Measurements from ENCODE around the gene ENPP7. TPM values are rescaled to one million over a fixed set of nuclear protein-coding genes. Genes with fewer than 3 reads are reported as not detected.

The ENPP7 gene
- total and polyA plus RNA-seq, 2 experiments from 2014 or later = not detected

DNA sequence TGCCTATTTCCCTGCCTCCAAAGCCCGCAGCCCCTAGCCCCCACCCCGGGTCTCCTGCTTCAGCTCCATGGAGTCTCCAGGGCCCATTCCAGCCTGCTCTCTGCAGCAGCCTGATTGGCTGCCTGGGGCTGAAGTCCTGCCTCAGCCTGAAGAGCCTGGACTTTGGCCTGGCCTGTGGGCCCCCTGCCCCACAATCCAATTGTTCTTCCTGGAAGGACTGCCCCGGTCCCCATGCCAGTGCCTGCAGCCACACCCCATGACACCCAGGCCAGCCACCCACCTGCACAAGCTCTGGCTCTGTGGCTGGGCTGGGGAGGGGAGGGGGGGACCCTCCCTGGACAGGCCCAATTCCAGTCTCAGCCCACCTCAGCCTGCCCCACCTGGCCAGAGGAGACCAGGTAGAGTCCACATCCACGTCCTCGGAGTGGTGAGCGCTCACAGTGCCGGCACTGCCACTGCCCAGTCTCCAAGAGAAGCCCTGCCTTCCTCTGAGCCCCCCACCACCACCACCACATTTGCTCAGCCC is 12.3 kb downstream of the ENPP7 start:
- Histone ChIP-seq H3K9me3 (ENCODE audit: low read depth) (no peaks in the 10 kb centered on the region), H2AFZ (no peak overlapping the region), H3K27me3 (replicated peaks; ENCODE audit: insufficient read depth) (peaks cover 44% of the 10 kb centered on the region), H3K4me2 (ENCODE audit: unreplicated experiment) (no peak overlapping the region), H4K20me1 (ENCODE audit: insufficient read depth) (no peaks in the 10 kb centered on the region), H3F3A (ENCODE audit: insufficient read depth) (no peaks in the 10 kb centered on the region), H3K79me2 (ENCODE audit: insufficient read depth) (no peaks in the 10 kb centered on the region), H3K9me2 (ENCODE audit: insufficient read depth) (no peaks in the 10 kb centered on the region), H3K4me3 (no peak overlapping the region), H3K4me1 (ENCODE audit: insufficient read depth) (no peaks in the 10 kb centered on the region), H3K27ac (no peak overlapping the region), H3K9ac (no peak overlapping the region), H3K36me3 (ENCODE audit: low read depth) (no peaks in the 10 kb centered on the region)
- no peak for DNase-seq
- TF ChIP-seq EZH2 (IDR thresholded peaks at IDR 0.05; ENCODE audit: insufficient read depth, poor library complexity, severe bottlenecking) = no peak
- TF ChIP-seq EZH2phosphoT487 (IDR thresholded peaks at IDR 0.05; ENCODE audit: insufficient read depth, low read depth) = no peak
- in situ Hi-C loops (cut with MboI) = no loop called here
- 75 to 83% methylated on average over 6 to 7 of the region's 7 CpGs for WGBS, 2 experiments (ENCODE audit: low coverage in 1 of 2, low lambda C conversion rate in 2 of 2, missing lambda C conversion rate in 2 of 2)

- Histone ChIP-seq H3K4me2 (ENCODE audit: unreplicated experiment) (no peak overlapping the region), H3K9ac (no peak overlapping the region), H3K27me3 (replicated peaks; ENCODE audit: insufficient read depth) (peaks cover 50% of the 10 kb centered on the region), H3K27ac (no peak overlapping the region), H3K9me2 (ENCODE audit: insufficient read depth) (no peaks in the 10 kb centered on the region), H3K4me1 (ENCODE audit: insufficient read depth) (no peaks in the 10 kb centered on the region), H3K9me3 (ENCODE audit: low read depth) (no peaks in the 10 kb centered on the region), H3K36me3 (ENCODE audit: low read depth) (no peaks in the 10 kb centered on the region), H3K79me2 (ENCODE audit: insufficient read depth) (no peaks in the 10 kb centered on the region), H4K20me1 (ENCODE audit: insufficient read depth) (no peaks in the 10 kb centered on the region), H2AFZ (no peak overlapping the region), H3F3A (ENCODE audit: insufficient read depth) (no peaks in the 10 kb centered on the region), H3K4me3 (no peak overlapping the region)
- DNase-seq = no peak
- 55 to 63% methylated on average over 5 of the region's 5 CpGs for WGBS, 2 experiments (ENCODE audit: low coverage in 1 of 2, low lambda C conversion rate in 2 of 2, missing lambda C conversion rate in 2 of 2)
- TF ChIP-seq EZH2 (IDR thresholded peaks at IDR 0.05; ENCODE audit: insufficient read depth, poor library complexity, severe bottlenecking) = no peak
- no peak for TF ChIP-seq EZH2phosphoT487 (IDR thresholded peaks at IDR 0.05; ENCODE audit: insufficient read depth, low read depth)
- in situ Hi-C loops (cut with MboI) = no loop called here
Measured at GRCh38 chr17:79743614-79744013, 12.9 kb downstream of the ENPP7 start.

DNA sequence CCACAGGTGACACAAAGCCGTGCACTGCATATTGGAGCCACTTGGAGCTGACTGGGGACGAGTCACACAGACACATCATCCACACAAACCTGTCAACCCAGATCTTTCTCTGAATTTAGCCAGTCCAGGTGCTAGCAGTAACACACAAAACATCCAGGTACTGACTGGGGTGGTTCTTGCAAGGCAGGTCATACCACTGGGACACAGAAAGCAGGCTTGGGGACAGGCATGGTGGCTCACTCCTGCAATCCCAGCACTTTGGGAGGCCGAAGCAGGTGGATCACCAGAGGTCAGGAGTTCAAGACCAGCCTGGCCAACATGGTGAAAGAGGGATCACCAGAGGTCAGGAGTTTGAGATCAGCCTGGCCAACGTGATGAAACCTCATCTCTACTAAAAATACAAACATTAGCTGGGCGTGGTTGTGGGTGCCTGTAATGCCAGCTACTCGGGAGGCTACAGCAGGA is 14.9 kb downstream of the ENPP7 start:
- H4K20me1 ChIP-seq (ENCODE audit: insufficient read depth) = no peaks in the 10 kb centered on the region
- no peaks in the 10 kb centered on the region for H3K9me2 ChIP-seq (ENCODE audit: insufficient read depth)
- H3K4me1 ChIP-seq (ENCODE audit: insufficient read depth) = no peaks in the 10 kb centered on the region
- H3K27me3 ChIP-seq (replicated peaks; ENCODE audit: insufficient read depth) = peaks cover 47% of the 10 kb centered on the region
- no peak overlapping the region for H3K4me3 ChIP-seq
- no peak overlapping the region for H2AFZ ChIP-seq
- no peak overlapping the region for H3K4me2 ChIP-seq (ENCODE audit: unreplicated experiment)
- no peak for DNase-seq
- 26 to 32% methylated on average over 6 of the region's 6 CpGs for WGBS, 2 experiments (ENCODE audit: low coverage in 1 of 2, low lambda C conversion rate in 2 of 2, missing lambda C conversion rate in 2 of 2)
- in situ Hi-C loops (cut with MboI) = no loop called here
- H3F3A ChIP-seq (ENCODE audit: insufficient read depth) = peaks cover 4% of the 10 kb centered on the region; the same call in 1 of the 2 replicates
- H3K27ac ChIP-seq = no peak overlapping the region
- no peak overlapping the region for H3K9ac ChIP-seq
- no peaks in the 10 kb centered on the region for H3K9me3 ChIP-seq (ENCODE audit: low read depth)
- no peaks in the 10 kb centered on the region for H3K79me2 ChIP-seq (ENCODE audit: insufficient read depth)
- H3K36me3 ChIP-seq (ENCODE audit: low read depth) = no peaks in the 10 kb centered on the region
- no peak for TF ChIP-seq EZH2 (IDR thresholded peaks at IDR 0.05; ENCODE audit: insufficient read depth, poor library complexity, severe bottlenecking)
- no peak for TF ChIP-seq EZH2phosphoT487 (IDR thresholded peaks at IDR 0.05; ENCODE audit: insufficient read depth, low read depth)

DNA sequence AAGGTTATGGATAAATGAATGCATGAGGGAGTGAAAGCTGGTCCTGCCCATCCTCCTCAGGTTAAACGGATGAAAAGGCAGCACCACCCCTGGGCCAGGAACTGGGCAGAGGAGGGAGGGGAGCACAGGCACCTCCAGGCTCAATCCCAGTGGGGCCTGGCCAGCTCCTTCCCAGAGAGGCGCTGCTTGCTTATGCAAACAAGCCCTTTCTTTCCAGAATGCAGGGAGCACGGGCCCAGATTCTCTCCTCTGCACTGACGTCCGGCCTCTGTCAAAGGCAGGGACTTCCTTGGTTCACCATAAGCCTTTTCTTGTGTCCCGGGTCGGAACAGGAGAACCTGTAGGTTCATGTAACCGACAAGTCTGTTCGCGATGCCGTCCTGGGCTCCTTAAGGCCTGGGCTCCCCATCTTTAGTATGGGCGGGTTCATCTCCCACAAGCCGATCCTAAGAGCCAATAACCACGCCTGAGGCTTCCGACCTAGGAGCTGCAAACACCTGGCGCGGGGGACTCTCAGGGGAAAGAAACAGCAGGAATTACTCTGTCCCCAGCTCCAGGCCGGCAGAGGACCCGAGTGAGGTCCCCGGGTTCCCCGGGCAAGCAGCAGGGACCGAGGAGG is 16.3 kb downstream of the ENPP7 start:
- H3K9me2 ChIP-seq (ENCODE audit: insufficient read depth) = no peaks in the 10 kb centered on the region
- H3K4me1 ChIP-seq (ENCODE audit: insufficient read depth) = no peaks in the 10 kb centered on the region
- H3K4me2 ChIP-seq (ENCODE audit: unreplicated experiment) = no peak overlapping the region
- 8 to 14% methylated on average over 22 of the region's 22 CpGs for WGBS, 2 experiments (ENCODE audit: low coverage in 1 of 2, low lambda C conversion rate in 2 of 2, missing lambda C conversion rate in 2 of 2)
- TF ChIP-seq EZH2 (IDR thresholded peaks at IDR 0.05; ENCODE audit: insufficient read depth, poor library complexity, severe bottlenecking) (peak; percentile 91), EZH2phosphoT487 (IDR thresholded peaks at IDR 0.05; ENCODE audit: insufficient read depth, low read depth) (peak; percentile 32; the same call in 1 of the 2 replicates)
- H3K27ac ChIP-seq = no peak overlapping the region
- in situ Hi-C loops (cut with MboI) = no loop called here
- H3K79me2 ChIP-seq (ENCODE audit: insufficient read depth) = no peaks in the 10 kb centered on the region
- H3K36me3 ChIP-seq (ENCODE audit: low read depth) = no peaks in the 10 kb centered on the region
- no peaks in the 10 kb centered on the region for H3K9me3 ChIP-seq (ENCODE audit: low read depth)
- peak; percentile 16 for DNase-seq
- H2AFZ ChIP-seq = no peak overlapping the region
- peaks cover 52% of the 10 kb centered on the region for H3K27me3 ChIP-seq (replicated peaks; ENCODE audit: insufficient read depth)
- no peaks in the 10 kb centered on the region for H4K20me1 ChIP-seq (ENCODE audit: insufficient read depth)
- H3K4me3 ChIP-seq = no peak overlapping the region
- H3F3A ChIP-seq (ENCODE audit: insufficient read depth) = peaks cover 4% of the 10 kb centered on the region; the same call in 1 of the 2 replicates
- no peak overlapping the region for H3K9ac ChIP-seq
